ENCODE results near the gene PCDH15. TPM values are rescaled to one million over a fixed set of nuclear protein-coding genes. Genes with fewer than 3 reads are reported as not detected.

Gene PCDH15
- total RNA-seq, 1 experiment from 2014 or later: 0.61 TPM

DNA sequence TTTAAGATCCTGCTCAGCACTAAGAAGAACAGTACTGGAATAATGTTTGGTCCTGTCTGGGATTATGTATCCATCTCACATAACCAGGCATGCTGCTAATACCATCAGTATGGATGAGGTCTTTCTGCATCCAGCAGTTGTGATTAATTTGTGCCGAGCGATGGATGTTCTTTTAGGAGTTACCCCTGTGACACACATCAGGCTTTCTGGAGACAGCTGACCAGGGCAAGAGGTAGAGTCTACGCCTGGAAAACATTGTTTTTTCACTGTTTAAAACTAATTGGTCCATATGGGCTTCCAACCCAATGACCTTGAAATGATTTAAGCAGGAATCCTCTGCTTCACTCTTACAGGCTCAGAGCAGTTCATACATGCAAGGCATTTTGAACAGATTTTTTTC lies 603.0 kb downstream of the PCDH15 start:
- no peaks in the 10 kb centered on the region for H3K4me1 ChIP-seq (ENCODE audit: insufficient read depth, low read length)
- no peaks in the 10 kb centered on the region for H3K79me1 ChIP-seq (ENCODE audit: insufficient read depth, low read depth, low read length, poor library complexity, severe bottlenecking)
- H3K18ac ChIP-seq (ENCODE audit: insufficient read length, low read depth, low read length): no peak overlapping the region
- H4K5ac ChIP-seq (ENCODE audit: insufficient read length, low read depth, low read length): no peak overlapping the region
- no peak overlapping the region for H4K8ac ChIP-seq (replicated peaks; ENCODE audit: insufficient read length, low read depth, low read length)
- Mint-ChIP-seq H3K36me3 (ENCODE audit: insufficient read depth in 1 of 3, low read depth in 3 of 3) (no peaks in the 10 kb centered on the region; a peak in 1 of 7 replicates), H3K4me1 (no peaks in the 10 kb centered on the region), H3K4me3 (no peak overlapping the region), H3K27ac (no peak overlapping the region), H3K27me3 (ENCODE audit: low read depth) (no peaks in the 10 kb centered on the region), H3K9me3 (no peaks in the 10 kb centered on the region)
- DNase-seq: no peak
- no peak overlapping the region for H3T11ph ChIP-seq (ENCODE audit: low read length)
- no peaks in the 10 kb centered on the region for H3K27me3 ChIP-seq (ENCODE audit: insufficient read depth, low read length)
- H4K20me1 ChIP-seq (ENCODE audit: control insufficient read depth, insufficient read depth, insufficient read length): no peaks in the 10 kb centered on the region
- H2BK120ac ChIP-seq (ENCODE audit: low read depth, low read length, poor library complexity, severe bottlenecking): no peak overlapping the region
- no peak overlapping the region for H2BK20ac ChIP-seq (ENCODE audit: low read depth, low read length, poor library complexity, severe bottlenecking)
- no peak overlapping the region for H2AFZ ChIP-seq (ENCODE audit: low read length)
- no peak overlapping the region for H3K14ac ChIP-seq (ENCODE audit: insufficient read depth, low read length)
- H3K9me3 ChIP-seq (ENCODE audit: control insufficient read depth, low read depth, low read length): no peaks in the 10 kb centered on the region
- H3K4me2 ChIP-seq (ENCODE audit: insufficient read depth, insufficient read length, low read length): no peak overlapping the region
- H2BK15ac ChIP-seq (ENCODE audit: low read depth, low read length): no peak overlapping the region
- no peak overlapping the region for H3K9ac ChIP-seq (ENCODE audit: extremely low read depth, insufficient read length, low read length)
- H3K23me2 ChIP-seq (ENCODE audit: insufficient read length, low read depth, low read length, poor library complexity, severe bottlenecking): no peaks in the 10 kb centered on the region
- H3K79me2 ChIP-seq (ENCODE audit: insufficient read depth, low read length): no peaks in the 10 kb centered on the region
- H2BK5ac ChIP-seq (ENCODE audit: insufficient read length, low read length): no peak overlapping the region
- no peak overlapping the region for H2AK5ac ChIP-seq (ENCODE audit: insufficient read length, low read length)
- H2BK12ac ChIP-seq (ENCODE audit: insufficient read length, low read depth, low read length): no peak overlapping the region
- H3K4ac ChIP-seq (ENCODE audit: low read depth, low read length): no peak overlapping the region
- no peak overlapping the region for H3K56ac ChIP-seq (ENCODE audit: insufficient read length, low read depth, low read length)
- H3K27ac ChIP-seq (ENCODE audit: insufficient read length, low read depth, low read length): no peak overlapping the region
- no peak overlapping the region for H3K23ac ChIP-seq (ENCODE audit: insufficient read length, low read depth, low read length)
- WGBS (ENCODE audit: extremely low coverage, insufficient read length, low lambda C conversion rate): no CpG with 5 or more reads among the region's 3 CpGs
- no peak overlapping the region for H4K91ac ChIP-seq (ENCODE audit: insufficient read length, low read depth, low read length)
- TF ChIP-seq CTCF (conservative IDR thresholded peaks at IDR 0.05): no peak

All from H9 (cell line).